ENCODE measurements around the gene SPRR1A.

The SPRR1A gene

DNA sequence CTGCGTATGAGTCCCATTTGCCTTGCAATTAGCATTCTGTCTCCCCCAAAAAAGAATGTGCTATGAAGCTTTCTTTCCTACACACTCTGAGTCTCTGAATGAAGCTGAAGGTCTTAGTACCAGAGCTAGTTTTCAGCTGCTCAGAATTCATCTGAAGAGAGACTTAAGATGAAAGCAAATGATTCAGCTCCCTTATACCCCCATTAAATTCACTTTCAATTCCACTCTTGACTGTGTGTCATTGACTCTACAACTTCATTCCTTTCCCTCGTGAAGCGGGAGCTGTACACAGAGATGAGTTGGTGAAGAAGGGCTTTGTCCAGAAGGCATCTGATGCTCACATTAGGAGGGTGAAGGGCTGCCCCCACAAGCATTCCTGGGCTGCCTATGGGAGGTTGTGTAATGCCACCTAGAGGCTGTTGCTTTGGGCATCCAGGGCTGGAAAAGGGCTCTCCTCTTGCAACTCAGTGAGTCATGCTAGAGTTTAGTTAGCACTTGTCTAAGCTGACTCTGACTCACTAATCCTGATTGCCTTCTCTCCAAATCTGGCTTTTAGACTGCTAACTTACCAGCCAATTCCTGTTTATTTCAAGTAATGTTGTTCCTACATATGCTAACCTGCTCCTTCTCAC lies 48.9 kb downstream of the SPRR1A start:
- peak; percentile 26 for DNase-seq

DNA sequence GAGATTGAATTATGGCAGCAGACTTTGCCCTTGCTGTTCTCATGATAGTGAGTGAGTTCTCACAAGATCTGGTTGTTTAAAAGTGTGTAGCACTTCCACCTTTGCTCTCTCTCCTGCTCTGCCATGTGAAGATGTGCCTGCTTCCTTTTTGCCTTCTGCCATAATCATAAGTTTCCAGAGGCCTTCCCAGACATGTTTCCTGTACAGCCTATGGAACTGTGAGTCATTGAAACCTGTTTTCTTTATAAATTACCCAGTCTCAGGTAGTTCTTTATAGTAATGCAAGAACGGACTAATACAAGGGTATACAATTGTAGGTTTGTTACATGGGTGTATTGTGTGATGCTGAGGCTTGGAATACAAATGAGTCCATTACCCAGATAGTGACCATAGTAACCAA lies 51.3 kb downstream of the SPRR1A start:
- no peak for DNase-seq
